ENCODE results near the gene PIP5K1A. TPM values are rescaled to one million over a fixed set of nuclear protein-coding genes. Genes with fewer than 3 reads are reported as not detected.
"Not testable (repeated sequence)": the region's sequence is repeated elsewhere in the genome, so short reads cannot be mapped to it uniquely, and the experiment has no call there.

The PIP5K1A gene
- total RNA-seq, 1 donor from 2014 or later = 52.2 TPM

DNA sequence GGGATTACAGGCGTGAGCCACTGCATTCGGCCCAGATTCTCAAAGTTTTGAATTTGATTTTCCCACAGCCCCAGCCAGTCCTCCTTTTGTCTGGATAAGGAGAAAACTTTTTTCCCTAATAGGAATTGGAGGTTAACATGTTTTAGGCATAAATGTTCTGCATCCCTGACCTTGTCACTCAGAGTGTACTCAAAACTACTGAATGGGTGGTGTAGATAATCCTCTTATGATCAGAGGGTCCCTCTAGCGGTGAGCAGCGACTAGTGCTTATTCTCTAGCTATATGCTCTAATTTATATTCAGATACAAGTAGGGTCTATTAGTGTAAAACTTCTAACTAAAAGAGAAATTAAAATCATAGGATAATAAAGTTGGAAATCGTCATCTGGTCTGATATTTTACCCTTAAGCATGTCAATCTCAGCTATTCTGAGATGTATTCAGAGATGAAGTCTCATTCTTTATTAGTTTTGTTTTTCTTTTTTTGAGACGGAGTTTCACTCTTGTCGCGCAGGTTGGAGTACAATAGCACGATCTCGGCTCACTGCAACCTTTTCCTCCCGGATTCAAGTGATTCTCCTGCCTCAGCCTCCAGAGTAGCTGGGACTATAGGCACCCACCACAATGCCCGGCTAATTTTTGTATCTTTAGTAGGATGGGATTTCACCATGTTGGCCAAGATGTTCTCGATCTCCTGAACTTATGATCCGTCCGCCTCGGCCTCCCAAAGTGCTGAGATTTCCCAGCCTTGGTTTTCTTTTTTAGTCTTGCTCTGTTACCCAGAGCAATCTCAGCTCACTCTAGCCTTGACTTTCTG lies 53.5 kb downstream of the PIP5K1A start:
- no peak for DNase-seq (ENCODE audit: low spot score)

DNA sequence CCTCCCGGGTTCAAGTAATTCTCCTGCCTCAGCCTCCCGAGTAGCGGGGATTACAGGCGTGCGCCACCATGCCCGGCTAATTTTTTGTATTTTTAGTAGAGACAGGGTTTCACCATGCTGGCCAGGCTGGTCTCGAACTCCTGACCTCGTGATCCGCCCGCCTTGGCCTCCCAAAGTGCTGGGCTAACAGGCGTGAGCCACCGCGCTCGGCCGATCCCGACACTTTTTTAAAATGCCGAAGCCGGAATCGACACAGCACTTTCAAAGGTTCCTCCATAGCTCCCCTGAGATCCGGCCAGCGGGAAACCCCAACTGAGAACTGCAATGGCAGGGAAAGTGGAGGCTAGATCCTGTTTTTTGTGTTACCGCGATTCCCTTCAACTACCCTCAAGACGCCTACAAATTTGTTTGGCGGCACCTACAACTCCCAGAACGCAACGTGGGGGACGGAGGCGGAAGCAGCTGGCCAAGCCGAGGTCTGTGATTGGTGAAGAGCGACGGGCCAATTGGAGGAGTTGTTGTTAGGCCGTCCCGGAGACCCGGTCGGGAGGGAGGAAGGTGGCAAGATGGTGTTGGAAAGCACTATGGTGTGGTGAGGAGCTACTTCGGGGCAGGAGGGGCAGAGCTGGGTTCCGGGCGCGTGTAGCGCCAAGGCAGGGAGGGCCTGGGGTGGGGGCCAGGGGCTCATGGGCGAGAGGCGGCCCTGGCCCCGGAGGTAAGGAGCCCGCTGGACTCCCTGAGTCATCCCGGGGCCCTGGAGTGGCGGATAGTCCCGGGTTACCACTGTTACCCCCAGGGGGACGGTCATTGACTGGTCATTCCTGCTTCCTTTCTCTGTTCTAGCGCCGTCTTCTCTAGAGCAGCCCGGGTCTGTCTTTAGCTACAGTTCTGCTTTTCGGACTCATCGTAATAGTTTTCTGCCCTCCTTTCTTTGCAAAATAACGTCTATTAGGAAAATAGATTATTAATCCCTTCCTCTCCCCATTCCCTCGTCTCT lies 56.2 kb downstream of the PIP5K1A start, which contains the start of gene PSMD4:
PSMD4 (plus strand) TSS at position 518 of the 997 bp plus-strand sequence; CDS start at position 567, 49 bp downstream.
- peak; percentile 97 for DNase-seq (ENCODE audit: low spot score)

DNA sequence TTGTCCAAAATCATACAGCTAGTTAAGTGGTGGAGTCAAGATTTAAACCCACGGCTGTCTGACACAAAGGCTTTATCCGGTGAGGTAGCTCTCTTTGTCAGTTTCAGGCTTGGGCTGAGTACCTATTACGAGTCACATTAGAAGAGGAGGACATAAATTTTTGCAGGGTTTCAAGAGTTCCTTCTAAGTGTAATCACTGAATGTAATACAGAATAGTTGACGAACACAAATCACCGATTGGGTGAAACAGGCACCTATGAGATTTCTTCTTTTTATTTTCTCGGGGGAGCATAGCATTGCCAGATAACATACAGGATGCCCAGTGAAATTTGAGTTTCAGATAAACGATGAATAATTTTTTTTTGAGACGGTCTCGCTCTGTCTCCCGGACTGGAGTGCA lies 57.0 kb downstream of the PIP5K1A start:
- DNase-seq (ENCODE audit: low spot score) = no peak

DNA sequence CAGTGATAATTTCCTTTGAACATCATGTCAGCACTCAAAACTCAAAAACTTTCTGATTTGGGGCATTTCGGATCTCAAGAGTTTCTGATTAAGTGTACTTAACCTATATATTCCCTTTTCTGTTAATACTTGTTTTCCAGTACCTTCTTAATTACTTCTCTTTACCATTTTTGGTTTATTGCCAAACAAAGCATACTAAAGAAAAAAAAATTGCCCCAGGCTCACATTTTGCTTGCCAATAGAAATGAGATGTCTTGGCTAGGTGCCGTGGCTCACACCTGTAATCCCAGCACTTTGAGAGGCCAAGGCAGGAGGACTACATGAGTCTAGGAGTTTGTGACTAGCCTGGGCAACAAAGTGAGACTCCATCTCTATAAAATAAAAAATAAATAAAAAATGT lies 61.0 kb downstream of the PIP5K1A start:
- no peak for DNase-seq (ENCODE audit: low spot score)

DNA sequence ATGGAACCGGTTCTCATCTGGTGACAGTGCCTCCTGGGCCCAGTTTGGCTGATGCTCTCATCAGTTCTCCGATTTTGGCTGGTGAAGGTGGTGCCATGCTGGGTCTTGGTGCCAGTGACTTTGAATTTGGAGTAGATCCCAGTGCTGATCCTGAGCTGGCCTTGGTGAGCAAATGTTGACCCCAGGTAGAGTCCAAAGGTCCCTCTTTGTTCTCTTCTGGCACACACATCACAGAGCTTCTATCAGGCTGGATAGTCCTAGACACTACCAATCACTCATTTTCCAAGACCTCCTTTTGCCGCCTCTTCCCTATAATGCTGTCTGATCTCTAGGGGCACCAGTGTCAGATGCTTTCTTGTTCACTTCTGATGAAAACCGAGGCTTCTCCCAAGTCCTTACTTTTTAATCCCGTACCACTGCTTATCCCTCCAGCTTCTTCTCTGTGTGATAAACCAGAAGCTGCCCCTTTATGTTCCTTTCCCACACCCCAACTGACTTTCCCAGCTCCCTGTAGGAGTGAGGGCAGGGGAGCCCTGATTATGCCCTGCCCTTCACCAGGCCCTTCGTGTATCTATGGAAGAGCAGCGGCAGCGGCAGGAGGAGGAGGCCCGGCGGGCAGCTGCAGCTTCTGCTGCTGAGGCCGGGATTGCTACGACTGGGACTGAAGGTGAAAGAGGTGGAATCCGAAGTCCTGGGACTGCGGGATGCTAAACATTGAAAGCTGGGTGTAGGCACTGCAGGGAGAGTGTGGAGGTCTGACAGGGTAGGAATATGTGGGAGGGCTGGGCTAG lies 67.3 kb downstream of the PIP5K1A start:
- DNase-seq (ENCODE audit: low spot score) = no peak

DNA sequence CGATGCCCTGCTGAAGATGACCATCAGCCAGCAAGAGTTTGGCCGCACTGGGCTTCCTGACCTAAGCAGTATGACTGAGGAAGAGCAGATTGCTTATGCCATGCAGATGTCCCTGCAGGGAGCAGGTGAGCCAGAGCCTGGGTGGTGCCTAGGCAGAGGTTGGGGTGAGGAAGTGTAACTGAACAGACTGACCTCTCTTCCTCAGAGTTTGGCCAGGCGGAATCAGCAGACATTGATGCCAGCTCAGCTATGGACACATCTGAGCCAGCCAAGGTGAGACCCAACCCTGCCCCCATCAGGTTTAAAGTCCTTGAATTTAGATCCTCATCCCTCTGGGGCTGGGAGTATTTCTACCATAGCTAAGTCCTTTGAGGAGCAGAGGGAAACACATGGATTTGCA lies 68.0 kb downstream of the PIP5K1A start:
- DNase-seq (ENCODE audit: low spot score) = no peak

DNA sequence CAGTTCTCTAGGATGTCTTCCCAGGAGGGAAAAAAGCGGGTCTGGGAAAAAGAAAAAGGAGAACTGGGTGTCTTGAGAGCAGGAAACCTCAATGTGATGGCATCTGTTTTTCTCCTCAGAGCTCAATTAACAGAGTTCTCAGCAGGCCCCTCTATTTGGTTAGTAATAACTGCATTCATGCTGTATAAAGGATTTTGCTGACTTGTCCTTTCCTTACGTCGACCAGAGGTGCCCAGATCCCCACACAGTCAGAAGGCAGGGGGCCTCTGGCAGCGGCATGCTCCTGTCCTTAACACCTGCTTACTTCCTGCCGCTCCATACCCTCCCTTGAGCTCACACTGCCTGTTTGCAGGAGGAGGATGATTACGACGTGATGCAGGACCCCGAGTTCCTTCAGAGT lies 68.5 kb downstream of the PIP5K1A start:
- DNase-seq (ENCODE audit: low spot score) = no peak

DNA sequence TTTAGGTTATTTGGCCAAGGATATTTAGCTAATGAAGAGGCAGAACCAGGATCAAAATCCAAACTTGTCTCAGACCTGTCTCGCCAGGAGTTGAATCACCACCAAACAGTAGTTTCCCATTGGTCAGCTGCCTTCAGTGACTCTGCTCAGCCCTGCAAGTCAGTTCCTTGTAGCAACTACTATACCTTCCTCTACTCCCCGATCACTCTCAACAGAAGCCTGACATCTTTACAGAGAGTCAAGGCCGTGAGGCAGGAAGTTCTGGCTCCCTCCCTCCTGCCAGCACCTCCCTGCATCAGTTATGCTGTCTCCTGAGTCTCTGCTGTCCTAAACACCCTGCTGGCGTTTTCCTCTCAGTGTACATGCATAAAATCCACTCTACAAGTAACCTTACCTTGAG lies 69.4 kb downstream of the PIP5K1A start:
- DNase-seq (ENCODE audit: low spot score) = no peak

DNA sequence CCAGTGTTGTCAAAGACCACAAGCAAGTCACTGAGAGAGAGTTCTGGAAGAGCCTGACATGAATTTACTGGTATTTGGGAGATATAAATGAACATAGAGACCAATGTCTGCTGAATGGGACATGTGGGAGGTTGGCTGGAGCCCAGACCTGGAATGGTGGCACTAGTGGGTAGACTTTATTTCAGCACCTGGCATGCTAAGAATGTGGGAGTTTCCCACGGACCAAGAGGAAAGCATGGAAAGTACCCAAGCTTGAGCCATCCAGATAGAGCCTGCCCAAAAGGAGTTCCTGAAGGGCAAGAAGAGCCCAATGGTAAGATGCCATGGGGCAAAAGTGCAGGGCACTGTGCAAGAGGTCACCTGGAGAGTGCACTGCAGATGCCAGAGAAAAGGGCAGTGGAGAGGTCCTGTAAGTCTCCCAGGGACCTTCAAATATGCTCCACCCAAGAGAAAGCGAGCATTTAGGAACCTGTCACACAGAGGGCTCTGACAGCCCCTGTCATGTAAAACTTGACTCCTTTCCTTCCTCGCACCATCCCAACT lies 75.6 kb downstream of the PIP5K1A start:
- DNase-seq (ENCODE audit: low spot score) = no peak

DNA sequence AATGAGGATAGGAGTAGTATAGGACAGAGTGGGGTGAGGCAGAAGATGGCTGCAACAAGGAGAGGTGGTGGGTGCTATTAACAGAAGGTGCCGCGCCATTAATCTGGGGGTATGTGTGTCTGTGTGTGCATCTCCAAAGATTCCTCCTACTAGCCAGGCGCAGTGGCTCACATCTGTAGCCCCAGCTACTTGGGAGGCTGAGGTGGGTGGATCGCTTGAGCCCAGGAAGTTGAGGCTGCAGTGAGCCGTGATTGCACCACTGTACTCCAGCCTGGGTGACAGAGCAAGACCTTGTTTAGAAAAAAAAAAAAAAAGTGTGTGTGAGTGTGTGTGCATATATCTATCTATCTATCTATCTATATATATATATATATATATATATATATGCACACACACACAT lies 77.0 kb downstream of the PIP5K1A start:
- not testable (repeated sequence) for DNase-seq (ENCODE audit: low spot score)

DNA sequence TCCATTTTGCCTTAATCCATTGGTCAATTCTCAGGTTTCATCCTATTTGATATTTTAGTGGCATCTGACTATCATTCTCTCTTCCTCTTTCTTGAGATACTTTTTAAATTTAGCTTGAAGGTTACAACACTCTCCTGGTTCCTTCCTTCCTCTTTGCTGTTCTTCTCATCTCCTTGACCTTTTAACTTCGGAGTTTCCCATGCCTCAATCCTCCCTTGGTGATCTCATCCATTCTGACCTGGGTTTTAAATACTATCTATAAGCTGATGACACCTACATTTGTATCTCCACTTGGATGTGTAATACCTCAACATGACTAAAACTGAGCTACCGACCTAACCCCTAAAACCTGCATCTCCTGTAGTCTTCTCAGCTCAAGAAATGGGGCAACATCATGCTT lies 78.9 kb downstream of the PIP5K1A start:
- no peak for DNase-seq (ENCODE audit: low spot score)

DNA sequence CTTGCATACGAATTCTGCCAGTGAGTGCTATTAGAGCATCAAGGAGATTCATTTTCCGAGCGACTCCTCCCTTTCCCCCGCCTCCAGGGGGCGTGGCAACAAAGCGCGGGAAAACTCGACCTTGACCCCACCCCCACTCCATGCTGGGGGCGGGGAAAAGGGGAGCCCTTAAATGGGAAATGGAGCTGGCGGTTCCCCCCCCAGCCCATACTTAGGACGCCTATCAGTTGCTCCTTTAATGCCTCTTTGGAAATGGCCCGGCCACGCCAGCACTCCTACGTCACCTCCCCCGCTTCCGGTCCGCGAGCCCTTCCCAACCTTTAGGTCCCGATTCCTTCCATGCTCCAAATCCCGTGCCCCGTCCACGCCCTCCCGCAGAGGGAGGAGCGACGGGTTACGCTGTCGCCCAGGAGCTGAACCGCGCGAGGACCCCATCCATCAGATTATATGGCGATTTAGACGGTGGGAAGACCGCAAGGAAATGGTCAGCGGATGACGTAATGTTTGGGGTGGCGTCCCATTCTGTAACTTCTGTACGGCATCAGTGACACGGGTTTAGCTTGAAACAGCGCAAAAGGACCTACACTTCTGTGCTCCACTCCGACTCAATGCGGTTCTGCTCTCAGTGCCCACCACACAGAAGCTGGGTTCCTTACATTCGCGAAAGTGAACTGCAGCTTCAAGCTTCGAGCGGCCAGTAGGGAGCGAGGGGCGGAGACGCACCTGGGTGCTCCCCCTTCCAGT lies 83.0 kb downstream of the PIP5K1A start:
- peak; percentile 96 for DNase-seq (ENCODE audit: low spot score)

DNA sequence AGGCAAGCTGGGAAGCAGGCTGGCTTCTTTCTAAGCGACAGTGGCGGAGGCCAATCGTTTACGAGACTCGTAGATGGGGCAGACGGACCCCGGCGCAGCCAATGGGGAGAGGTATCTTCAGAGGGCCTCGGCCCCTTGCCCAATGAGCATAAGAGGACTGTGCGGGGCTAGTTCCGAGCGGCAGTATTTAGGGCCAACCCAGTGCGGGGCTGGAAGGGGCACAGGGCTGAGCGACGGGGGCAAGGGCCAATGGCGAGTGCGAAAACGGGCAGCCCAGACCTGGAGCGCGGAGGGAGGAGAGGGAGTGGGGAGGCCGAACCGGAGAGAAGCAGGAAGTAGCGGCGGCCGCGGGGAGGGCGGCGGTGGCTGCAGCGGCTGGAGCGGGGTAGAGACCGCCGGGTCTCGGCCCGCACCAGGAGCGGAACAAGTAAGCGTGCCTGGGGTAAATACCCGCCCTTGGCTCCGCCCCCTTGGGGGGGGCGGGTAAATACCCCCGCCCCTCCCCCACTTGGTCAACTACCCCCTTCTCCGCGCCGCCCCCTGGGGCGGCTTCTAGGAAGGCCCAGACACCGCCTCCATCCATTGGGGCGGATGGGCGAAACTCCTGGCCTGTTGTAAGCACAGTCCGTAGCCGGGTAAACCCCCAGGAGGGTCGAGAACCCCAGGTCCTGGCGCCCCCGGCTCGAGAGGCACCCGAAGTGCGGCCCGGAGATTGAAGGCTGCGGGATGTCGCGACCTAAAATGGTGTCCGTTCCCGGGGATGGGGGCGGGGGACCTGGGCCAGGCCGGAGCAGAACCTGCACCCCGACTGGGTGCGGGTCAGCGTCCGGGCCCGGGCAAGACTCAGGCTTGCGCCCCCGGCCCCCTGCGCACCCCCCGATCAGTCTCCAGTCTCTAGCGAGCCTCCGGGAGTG lies 83.9 kb downstream of the PIP5K1A start, which contains the start of gene ZNF687:
ZNF687 (plus strand) TSS at position 331 of the 914 bp plus-strand sequence. CDS start 3,993 bp downstream, outside the sequence.
- peak; percentile 99 for DNase-seq (ENCODE audit: low spot score)

DNA sequence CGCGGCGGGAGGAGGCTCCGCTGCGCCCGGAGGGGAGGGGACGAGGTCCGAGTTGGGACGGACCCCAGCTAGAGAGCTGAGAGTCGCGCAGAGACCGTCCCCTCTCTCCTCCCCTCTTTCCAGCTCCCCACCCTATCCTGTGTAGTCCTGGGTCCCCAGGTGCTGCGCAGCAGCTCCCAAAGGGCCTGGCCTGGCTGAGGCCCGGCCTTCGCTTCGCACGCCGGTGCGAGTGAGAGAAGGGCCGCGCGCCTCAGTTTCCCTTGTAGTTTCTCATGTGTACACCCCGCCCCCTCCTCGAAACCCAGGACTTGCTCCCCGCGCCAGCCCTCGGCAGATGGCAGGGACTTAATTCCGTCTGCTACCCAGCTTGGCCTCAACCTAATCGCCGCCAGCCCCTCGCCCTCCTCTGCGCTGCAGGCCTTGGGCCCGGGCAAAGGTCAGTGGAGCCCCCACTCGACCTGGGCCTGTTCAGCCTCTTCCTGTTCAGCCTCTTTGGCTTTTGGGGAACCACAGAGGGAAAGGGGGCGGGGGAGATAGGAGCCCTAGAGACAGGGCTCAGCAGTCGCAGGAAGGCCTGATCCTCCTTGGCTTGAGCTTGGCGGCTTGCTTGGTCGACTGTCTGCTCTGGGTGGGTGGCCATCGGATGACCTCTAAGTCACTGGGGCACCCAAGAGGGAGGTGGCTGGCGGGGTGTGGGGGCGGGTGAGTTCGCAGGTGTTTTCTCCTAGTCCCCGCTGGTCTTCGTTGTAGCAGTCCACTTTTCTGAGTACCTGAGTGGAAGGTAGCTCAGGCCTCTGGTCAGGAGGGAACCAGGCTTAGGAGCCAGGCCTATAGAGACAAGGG lies 84.8 kb downstream of the PIP5K1A start:
- no peak for DNase-seq (ENCODE audit: low spot score)

DNA sequence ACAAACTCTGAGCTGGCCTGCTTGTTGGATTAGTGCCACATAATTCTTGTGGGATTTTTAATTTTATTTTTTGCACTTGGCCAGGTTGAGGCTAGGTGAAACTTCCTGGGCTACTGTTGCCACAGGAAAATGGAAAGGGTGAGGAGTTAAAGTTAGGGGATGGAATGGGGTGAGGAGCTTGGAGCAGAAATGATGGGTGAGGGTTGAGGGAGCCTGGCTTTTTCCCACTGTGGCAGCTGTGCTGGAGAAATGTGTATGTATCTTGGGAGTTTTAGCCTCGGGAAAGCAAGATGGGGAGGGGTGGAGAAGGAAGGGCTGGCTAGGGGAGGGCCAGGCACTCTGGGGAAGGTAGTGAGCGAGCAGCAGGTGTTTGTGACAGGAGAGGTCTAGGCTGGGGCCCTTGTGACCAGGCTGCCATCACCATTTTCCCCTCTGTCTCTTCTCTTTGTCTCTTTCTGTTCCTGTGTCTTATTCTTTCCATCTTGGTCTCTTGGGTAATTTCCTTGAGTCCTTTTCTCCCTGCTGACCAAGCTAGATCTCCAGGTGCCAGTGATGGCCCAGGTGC lies 85.7 kb downstream of the PIP5K1A start:
- DNase-seq (ENCODE audit: low spot score) = no peak

DNA sequence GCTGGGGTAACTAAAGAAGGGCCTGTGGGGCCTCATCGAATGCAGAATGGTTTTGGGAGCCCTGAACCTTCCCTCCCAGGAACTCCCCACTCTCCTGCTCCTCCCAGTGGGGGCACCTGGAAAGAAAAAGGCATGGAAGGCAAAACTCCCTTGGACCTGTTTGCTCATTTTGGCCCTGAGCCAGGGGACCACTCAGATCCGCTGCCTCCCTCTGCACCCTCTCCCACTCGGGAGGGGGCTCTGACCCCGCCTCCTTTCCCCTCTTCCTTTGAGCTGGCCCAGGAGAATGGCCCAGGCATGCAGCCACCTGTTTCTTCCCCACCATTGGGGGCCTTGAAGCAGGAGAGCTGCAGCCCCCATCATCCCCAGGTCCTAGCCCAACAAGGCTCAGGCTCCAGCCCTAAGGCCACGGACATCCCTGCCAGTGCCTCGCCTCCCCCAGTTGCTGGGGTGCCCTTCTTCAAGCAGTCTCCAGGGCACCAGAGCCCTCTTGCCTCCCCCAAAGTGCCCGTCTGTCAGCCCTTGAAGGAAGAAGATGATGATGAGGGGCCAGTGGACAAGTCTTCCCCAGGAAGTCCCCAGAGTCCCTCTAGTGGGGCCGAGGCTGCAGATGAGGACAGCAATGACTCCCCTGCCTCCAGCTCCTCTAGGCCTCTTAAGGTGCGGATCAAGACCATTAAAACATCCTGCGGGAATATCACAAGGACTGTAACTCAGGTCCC lies 88.4 kb downstream of the PIP5K1A start:
- DNase-seq (ENCODE audit: low spot score) = no peak

DNA sequence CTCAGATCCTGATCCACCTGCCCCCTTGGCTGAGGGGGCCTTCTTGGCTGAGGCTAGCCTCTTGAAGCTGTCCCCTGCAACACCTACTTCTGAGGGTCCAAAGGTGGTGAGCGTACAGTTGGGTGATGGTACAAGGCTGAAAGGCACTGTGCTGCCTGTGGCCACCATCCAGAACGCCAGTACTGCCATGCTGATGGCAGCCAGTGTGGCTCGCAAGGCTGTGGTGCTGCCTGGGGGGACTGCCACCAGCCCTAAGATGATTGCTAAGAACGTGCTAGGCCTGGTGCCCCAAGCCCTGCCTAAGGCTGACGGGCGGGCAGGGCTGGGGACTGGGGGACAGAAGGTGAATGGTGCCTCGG lies 89.0 kb downstream of the PIP5K1A start:
- no peak for DNase-seq (ENCODE audit: low spot score)

Measured in mesenteric fat pad (tissue), 1 donor.